COLO668 (cell line): ENCODE results near the gene CTNNA3.

Experiments
- DNase-seq: peaks from one replicate; lab custom pipeline; 2025; ENCODE audit not compliant: unreplicated experiment; lab: John Stamatoyannopoulos, UW

The CTNNA3 gene

DNA sequence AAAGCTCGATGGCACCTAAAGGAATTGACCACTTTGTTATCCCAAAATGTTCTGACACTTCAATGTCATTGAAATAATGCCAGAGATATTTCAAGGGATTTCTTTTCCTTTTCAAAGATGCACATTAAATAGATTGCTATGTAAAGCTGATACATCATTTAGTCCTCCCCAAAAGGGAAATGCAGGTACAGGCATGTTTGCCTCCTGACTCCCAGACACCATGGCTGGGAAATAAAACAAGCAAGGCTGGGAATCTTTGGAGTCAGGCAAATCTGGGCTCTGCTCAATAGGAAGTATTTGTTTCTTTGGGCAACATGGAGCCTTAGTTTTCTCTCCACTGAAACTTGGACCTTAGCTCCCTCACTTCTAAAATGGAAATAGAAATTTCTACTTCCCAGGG lies 1000.9 kb downstream of the CTNNA3 start:
- no peak for DNase-seq

DNA sequence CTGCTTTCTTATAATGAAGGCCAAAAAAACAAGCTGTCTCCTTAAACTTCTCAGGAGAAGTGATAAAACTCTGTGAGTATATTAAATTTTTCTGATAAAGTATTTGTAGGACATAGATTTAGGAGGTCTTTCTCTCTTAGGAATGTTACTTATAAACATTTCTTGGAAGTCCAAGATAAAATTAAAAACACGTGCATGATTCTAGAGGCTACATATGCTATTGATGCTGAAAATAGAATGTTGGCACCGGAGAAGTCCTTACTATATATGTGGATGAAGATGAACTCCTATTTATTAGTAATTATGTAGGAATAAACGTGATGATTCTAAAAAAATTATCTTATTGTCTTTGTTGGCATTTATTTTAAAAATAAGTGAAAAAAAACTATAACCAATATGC lies 1011.4 kb downstream of the CTNNA3 start:
- no peak for DNase-seq

DNA sequence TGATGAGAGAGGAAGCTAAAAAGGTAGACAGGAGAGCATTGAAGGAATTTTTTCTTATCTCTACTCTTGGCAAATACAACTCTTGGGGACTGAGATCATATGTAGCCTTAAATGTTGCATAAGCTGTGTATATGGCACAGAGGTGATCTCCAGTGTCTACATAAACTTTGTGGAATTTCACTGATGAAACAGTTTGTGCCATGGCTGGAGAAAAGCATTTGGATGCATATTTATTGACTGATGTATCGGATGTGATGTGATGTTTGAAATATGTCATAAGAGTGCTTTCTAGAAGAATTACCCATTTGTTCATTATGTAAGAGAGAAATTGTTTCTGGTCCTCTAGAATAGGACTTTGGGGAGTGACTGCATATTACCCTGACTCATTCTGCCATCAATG lies 1015.1 kb downstream of the CTNNA3 start:
- DNase-seq, result no peak

DNA sequence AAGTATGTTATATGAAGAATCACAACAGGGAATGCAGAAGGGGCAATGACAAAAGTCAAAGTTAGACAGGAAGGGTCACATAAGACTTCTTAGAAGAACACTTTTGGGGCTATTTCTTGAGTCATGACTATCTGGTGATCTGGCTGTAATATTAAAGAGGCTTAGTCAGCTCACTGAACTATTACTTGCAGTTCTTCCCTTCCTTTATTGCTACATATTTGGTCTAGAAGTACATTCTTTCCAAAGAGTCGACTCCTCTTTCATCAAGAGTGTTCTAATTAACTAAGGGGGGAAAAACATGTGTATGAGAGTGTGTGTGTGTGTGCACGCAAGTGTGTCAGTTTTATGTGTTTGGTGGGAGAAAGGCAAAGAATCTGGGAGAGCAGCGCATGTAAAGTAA lies 1017.5 kb downstream of the CTNNA3 start:
- DNase-seq, result no peak

DNA sequence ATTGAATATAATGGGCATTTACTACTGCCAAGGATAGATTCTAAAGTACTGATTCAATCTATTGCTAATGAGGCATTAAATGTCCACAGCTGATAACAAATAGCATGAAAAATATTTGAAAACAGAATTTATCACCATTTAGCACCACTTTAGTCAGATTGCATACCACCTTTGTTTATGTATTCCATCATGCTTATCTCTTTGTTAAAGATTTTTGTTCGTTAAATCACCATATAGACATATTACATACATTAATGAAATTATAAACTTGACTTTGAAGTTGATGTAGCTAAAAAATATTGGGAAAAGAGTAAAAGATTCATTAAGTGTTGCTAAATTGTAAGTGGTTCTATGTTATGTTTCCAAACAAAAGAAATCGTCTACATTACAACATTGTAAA lies 1022.9 kb downstream of the CTNNA3 start:
- DNase-seq, result no peak

DNA sequence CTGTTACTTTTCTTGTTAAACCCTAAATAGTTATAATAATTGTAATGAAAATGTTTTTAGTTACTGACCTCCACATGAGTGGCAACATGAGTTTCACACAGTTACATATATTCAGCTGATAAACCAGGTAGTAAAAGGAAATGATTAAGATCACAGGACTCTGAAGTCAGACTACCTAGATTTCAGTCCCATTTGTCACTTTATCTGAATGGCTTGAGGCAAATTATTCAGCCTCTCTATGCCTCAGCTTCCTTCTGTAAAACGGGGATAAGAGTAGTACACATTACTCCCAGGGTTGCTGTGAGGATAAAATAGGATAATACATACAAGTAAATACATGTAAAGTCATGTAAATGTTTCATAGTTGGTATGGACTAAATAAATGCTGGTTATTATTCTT lies 1024.4 kb downstream of the CTNNA3 start:
- no peak for DNase-seq

DNA sequence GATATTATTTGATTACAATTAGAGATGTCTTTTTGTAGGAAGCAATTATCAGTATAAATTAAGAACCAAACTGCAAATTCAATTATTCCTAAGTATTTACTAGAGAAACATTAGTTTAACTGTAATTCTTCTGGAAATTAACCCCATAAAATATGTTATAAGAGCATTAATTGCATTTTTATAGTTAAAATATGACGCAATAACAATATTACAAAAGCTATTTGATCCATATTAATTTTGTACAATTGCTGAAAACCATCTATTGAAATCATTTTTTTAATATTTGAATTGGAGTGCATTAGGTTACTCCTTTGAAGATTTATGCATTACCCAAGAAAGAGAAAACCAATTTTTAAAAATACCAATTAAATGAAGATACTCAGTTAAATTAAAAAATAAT lies 1024.9 kb downstream of the CTNNA3 start:
- no peak for DNase-seq

DNA sequence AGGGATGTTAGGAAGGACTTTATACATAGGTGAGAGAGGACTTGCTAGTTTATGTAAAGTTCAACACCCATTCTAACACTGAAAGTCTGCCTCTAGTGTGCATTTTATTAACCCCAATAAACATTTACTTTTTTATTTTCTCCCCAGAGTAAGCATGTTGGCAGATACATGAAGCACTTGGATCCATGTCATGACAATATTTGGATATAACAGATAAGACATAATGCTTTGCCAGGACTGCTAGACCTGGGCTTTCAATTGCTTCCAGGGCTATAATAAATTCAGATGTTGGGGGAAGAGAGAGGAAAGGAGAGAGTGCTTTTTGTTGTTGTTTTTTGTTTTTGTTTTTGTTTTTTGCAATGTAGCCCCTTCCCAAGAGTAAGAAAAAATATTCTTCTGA lies 1039.5 kb downstream of the CTNNA3 start:
- no peak for DNase-seq

DNA sequence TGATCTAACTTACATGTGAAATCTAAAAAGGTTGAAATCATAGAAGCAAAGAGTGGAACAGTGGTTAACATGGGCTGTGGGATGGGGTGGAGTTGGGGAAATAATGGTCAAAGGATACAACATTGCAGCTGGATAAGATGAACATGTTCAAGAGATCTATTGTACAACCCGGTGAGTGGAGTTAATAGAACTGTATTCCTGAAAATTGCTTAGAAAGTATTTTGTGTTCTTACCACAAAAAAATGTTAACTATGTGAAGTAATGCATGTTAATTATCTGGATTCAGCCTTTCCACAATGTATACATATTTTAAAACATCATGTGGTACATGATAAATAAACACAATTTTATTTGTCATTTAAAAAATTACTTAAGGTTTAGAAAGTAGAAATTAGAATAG lies 1041.1 kb downstream of the CTNNA3 start:
- DNase-seq, result no peak

DNA sequence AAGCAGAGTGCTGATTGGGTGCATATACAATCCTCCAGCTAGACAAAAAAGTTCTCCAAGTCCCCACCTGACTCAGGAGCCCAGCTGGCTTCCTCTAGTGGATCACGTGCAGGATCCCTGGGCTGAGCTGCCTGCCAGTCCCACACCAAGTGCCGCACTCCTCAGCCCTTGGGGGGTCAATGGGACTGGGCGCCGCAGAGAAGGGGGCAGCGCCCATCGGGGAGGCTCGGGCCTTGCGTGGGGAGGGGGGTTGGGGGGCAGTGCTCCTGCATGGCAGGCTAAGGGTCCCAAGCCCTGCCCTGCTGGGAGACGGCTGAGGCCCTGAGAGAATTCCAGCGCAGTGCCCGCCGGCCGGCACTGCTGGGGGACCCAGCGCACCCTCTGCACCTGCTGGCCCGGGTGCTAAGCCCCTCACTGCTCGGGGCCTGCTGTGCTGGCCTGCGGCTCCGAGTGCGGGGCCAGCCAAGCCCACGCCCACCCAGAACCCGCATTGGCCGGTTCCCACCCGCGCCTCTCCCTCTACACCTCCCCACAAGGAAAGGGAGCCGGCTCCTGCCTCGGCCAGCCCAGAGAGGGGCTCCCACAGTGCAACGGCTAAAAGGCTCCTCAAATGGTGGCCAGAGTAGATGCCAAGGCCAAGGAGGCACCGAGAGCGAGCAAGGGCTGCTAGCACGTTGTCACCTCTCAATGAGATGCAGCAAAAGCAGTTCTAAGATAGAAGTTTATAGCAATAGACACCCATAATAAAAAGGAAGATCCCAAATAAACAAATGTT lies 1044.5 kb downstream of the CTNNA3 start:
- DNase-seq, result no peak

DNA sequence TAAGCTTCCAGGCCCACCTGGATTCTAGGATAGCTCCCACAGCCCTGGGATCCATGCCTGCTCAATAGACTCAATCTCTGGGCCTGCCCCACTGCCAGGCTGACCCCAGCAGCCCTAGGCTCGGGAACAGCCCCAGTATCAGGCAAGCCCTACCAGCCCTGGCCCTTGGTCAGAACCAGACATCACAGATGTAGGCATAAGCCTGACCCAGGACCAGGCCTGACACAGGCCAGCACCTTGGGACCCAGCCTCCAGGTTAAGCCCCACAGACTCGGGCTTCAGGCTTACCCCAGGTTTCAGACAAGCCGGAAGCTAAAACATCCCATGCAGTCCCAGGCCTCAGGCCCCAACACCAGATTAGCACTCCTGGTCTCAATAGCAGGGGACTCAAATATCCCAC lies 1046.4 kb downstream of the CTNNA3 start:
- no peak for DNase-seq

DNA sequence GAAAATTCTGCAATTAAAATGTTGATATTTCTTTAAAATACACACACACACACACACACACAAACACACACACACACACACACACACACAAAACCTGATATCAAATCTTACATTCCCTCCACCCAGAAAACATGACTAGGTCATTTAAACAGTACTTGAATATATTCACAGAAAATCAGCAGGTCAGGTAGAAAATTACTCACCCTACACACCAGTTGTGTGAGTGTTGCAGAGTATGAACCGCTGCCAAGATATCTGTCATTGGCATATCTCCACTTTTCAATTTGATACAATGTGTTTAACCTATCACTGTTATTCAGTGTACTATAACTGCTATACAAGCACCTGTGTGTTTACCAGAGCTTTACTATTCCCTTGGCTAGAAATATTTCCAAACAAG lies 1053.8 kb downstream of the CTNNA3 start:
- no peak for DNase-seq

DNA sequence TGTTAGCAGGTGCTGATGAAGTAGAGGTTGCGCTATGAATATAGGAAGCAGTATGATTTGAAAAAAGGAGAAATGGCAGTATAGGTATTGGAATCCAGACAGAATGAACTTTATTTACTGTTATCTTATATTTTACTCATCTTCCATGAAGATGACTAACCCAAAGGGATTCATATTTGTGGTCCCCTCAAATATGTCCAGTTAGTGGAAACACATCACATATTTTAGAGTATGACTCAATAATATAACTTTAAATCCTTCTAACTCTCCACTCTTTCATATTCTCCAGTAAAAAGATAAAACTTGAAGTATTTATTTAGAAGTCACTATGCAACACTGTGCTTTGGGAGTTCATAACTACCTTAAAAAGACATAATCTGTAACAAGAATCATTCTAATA lies 1056.6 kb downstream of the CTNNA3 start:
- DNase-seq, result no peak

DNA sequence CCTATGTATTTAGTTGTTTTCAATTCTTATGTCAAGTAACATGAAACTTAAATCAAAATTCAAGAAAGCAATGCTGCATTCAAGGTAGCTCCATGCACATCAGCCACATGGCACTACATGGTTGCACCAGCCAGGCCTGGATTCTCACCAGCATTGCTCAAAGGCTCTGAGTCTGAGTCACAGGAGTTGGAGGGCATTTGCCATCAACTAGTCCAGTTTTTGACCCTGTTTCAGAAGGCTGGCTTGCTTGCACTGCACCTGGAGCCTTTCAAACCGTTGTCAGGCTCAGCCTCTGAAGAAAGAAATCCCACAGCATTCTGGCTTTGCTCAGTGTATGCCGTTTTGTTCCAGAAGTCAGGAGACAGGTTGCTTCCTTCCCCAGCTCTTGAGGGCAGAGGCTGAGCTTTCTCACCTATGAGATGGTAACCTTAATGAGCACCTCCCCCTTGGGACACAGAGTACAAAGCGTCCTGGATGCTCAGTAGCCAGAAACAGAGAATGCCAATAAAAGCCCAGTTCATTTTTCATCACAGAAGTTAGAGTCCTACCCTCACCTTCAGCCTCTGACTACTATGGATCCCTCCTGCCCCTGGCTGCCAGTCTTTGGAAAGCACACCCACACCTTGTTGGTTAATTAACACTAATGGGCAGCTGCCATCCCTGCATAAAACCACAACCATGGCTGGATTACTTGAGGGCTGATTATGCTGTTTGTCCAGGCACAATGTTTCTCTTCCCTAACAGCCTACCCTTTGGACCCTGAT lies 1058.5 kb downstream of the CTNNA3 start:
- peak; percentile 6 for DNase-seq

DNA sequence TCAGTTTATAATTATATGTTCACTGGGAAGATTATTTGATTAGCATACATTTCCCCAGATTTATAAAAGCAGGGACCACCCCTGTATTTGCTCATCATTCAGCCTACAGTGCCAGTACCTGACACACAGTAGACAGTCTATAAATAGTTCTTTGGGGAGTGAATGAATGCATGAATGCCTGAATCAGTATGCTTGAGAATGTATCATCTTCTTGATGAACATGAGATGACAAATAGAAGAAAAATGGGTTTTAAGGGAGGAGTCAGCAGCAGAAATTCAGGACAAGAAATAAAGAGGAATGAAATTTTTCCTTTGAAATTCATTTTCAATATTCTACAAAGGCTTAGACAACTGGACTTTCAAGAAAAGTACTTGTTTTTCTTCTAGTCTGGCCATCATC lies 1066.0 kb downstream of the CTNNA3 start:
- no peak for DNase-seq

DNA sequence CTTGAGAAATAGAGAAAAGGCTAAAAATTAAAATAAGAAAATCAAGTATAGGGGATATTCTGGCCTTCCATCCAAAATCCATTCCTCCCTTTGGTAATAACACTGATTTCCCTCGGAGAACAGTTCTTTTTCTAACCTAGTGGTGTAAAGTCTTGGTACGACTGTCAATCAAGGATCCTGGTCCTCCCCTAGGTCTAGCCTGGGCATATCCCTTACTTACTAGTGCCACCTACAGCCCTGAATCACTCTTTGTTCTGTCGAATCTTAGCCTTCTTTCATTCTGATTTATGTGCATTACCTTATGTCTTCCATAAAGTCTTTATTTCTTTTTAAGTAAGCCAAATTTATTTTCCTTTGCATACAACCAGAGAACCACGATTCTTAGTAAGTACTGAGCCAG lies 1068.8 kb downstream of the CTNNA3 start:
- peak; percentile 11 for DNase-seq

DNA sequence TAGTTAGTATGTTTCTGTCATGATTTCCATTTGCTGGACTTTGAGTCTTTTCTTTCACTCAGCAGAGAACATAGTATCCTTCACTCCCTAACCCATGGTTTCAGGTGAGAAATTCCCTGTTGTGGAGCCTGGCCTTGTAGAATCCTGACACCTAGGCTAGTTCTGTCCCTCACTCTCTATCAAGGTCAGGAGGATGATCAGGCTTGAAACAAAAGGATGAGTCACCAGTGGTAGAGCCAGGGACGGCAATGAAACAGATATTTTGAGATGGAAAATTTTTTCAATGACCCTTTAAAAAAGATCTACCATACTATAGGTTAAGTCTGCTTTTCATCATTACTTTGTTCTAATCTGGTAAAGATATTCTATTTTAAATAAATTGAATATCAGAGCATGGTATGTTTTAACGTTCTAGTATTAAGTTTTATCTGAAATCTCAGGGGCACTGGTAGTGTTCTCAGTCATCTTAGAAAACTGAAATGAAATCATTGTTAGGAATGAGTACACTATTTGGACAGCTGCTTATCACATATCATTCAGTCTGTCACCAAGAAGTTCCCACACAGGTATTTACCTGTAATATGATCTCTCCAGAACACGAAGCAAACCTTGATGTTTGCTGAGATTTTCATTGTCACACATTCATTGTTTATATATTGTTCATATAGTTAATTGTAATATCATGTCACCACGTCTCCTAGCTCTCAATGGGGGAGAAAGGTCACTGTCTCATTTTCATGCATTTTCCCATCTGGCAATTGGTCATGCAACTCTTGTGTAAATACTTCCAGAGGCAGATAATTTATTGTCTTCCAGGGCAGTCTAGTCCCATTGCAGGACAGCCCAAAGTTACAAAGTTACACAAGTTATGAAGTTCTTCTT lies 1070.0 kb downstream of the CTNNA3 start:
- peak; percentile 20 for DNase-seq

DNA sequence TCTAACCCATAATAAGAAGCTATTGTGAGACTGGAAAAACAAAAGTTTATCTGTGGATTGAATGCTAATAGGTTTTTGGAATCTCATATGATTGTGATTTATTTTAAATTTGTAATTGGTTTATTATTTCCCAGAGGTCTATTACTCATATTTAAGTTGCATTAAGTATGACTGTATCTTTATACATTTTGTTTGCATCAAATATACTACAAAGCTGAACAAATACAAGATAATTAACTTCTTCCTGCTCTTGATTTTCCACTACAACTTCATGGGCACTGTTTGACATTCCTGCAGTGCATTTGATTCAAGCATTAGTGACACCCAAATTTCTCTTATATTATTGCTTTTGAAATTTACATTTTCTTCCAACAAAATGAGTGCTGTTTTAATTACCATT lies 1073.9 kb downstream of the CTNNA3 start:
- no peak for DNase-seq

DNA sequence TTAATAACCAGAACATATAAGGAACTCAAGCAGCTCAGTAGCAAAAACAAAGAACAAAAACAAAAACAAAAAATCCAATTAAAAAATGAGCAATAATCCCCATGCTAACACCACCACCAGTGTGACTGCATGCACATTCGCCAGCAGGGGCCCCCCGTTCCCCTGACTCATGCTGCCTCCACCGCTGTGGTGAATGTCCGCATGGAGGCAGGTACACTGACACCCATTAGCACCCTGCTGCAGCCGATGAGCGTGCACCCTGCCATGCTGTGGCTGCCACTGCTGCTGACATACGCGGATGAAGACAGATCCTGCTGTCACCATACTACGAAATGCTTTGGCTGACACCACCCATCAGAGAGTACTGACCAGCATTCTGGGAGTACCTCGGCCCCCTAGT lies 1091.8 kb downstream of the CTNNA3 start:
- DNase-seq, result no peak

DNA sequence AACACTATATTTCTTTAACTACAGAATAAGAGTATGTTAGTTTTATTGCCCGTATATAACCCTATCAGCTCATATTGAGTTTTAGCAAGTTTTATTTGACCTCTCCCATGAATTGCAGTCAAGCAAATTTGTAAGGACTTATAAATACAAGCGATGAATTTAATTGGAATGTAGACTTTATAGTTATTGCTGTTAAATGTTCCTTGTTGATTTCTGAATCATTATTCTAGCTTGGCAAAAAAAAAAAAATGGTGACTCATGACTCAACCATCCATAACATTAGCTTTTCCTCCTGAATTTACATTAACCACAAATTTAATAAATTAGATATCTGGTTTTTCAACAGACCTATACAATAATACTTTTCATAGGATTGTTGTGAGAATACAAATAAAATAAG lies 1104.1 kb downstream of the CTNNA3 start:
- DNase-seq, result no peak

DNA sequence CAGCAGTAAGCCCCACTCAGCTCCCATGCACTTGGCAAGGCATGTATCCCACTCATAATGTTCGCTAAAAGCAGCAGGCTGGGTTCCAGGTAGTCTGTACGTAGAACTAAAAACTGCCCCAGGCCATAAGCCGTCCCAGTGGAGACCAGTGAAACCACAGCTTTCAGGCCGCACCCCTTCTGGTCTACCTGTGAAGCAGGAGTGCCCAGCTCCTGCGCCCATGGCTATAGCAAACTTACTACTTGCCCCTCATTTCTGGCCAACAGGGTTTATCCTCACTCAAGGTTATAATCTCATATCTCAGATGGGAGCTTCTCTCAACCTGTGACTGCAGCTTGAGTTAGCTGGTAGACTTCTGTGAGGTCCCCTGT lies 1108.3 kb downstream of the CTNNA3 start:
- no peak for DNase-seq
